ENCODE results near the gene CBARP.
A peak's percentile ranks its signal among the peaks of the same experiment; 100 is the strongest.

Gene CBARP

DNA sequence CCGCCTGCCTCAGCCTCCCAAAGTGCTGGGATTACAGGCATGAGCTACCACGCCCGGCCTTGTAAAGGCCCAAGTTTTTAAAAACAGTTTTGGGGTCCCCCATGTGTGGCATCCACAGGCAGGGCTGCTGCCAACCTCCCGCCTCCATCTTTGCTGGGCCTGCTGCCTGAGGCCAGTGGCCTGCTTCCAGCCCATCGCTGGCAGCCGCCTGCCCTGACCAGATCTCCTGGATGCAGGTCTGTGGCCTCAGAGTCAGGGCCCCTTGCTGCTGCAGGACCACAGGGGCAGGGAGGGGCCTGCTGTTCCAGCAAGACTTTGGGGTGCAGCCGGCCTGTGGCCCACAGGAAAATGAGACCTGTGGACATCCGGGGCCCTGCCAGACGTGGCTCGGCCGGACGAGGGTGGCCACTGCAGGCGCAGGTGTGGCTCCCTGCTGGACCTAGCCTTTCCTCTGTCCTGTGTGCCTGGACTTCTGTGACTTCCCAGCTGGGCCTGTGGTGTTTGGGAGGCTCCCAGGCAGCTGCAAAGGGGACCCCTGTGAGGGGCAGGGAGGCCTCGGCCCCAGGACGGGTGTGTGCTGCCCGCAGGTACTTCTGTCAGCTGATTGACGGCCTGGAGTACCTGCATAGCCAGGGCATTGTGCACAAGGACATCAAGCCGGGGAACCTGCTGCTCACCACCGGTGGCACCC, 17.9 kb downstream of the CBARP start:
- H3K9me3 ChIP-seq (ENCODE audit: control insufficient read depth, insufficient read depth, low read depth, low read length) = no peaks in the 10 kb centered on the region
- ChIA-PET POLR2A (no interaction called here), CTCF (interaction anchor here (0.9 to 1.5 kb wide), 2 partner anchors 17 to 74 kb away, joined by 3 to 5 read pairs; no protein-coding TSS in a partner anchor)
- no peak overlapping the region for H3K27ac ChIP-seq (ENCODE audit: extremely low read depth, low read depth, low read length)
- TF ChIP-seq, protein P1, sequence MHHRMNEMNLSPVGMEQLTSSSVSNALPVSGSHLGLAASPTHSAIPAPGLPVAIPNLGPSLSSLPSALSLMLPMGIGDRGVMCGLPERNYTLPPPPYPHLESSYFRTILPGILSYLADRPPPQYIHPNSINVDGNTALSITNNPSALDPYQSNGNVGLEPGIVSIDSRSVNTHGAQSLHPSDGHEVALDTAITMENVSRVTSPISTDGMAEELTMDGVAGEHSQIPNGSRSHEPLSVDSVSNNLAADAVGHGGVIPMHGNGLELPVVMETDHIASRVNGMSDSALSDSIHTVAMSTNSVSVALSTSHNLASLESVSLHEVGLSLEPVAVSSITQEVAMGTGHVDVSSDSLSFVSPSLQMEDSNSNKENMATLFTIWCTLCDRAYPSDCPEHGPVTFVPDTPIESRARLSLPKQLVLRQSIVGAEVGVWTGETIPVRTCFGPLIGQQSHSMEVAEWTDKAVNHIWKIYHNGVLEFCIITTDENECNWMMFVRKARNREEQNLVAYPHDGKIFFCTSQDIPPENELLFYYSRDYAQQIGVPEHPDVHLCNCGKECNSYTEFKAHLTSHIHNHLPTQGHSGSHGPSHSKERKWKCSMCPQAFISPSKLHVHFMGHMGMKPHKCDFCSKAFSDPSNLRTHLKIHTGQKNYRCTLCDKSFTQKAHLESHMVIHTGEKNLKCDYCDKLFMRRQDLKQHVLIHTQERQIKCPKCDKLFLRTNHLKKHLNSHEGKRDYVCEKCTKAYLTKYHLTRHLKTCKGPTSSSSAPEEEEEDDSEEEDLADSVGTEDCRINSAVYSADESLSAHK (tag by site-specific recombination; IDR thresholded peaks at IDR 0.05) = no peak
- TF ChIP-seq TRIM28 (IDR thresholded peaks at IDR 0.05; ENCODE audit: borderline replicate concordance, low read length) = no peak
- TF ChIP-seq ZNF239 (tag by site-specific recombination; IDR thresholded peaks at IDR 0.05) = no peak
- TF ChIP-seq ZNF140 (tag by site-specific recombination; IDR thresholded peaks at IDR 0.05) = no peak
- TF ChIP-seq, protein P2, sequence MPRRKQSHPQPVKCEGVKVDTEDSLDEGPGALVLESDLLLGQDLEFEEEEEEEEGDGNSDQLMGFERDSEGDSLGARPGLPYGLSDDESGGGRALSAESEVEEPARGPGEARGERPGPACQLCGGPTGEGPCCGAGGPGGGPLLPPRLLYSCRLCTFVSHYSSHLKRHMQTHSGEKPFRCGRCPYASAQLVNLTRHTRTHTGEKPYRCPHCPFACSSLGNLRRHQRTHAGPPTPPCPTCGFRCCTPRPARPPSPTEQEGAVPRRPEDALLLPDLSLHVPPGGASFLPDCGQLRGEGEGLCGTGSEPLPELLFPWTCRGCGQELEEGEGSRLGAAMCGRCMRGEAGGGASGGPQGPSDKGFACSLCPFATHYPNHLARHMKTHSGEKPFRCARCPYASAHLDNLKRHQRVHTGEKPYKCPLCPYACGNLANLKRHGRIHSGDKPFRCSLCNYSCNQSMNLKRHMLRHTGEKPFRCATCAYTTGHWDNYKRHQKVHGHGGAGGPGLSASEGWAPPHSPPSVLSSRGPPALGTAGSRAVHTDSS (tag by site-specific recombination; IDR thresholded peaks at IDR 0.05) = no peak
- TF ChIP-seq ZNF555 (tag by site-specific recombination; conservative IDR thresholded peaks at IDR 0.05) = no peak
- no peak overlapping the region for H3K4me3 ChIP-seq (ENCODE audit: low read depth, low read length)
- H3K36me3 ChIP-seq (ENCODE audit: control insufficient read depth in 2 of 2, insufficient read depth in 1 of 2, low read length in 2 of 2) = peaks cover 4 to 62% of the 10 kb centered on the region in 2 experiments; a peak in 2 of 3 replicates
- H3K4me1 ChIP-seq (ENCODE audit: control insufficient read depth, insufficient read depth, low read length) = 0 out of 2 replicates have a peak, but pooled peaks cover 2% of the 10 kb centered on the region

DNA sequence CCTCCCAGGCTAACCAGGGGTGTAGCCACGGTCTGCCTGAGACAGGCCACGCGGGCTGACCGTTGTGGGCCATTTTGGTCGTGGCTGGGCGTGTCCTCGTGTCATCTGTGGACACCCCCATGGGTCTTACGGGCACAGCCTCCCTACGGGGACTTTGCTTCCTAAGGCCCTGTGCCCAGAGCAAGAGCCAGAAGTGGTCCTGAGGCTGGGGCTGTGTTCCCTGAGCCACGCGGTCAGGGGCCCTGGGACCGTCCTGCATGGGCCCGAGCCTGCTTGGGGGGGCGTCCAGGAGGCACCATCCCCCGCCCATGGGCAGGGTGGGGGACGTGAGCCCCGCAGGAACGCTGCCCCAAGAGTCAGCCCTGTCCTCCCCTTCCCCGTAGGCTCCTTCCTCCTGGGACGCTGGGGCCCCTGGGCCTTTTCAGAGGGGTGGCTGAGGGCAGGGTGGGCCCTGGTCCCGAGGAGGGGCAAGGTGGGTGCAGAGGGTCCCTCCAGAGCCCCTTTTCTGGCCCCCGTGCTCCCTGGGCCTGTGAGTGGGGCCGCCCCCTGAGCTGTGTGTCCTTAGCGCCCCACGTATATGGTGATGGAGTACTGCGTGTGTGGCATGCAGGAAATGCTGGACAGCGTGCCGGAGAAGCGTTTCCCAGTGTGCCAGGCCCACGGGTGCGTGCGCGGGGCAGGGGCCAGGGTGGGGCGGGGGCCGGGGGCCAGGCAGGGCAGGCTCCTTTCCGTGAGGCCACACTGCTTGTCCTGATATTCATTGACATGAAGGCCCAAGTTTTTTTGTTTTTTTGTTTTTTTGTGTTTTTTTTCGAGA, 18.8 kb downstream of the CBARP start:
- H3K27ac ChIP-seq (ENCODE audit: extremely low read depth, low read depth, low read length) = no peak overlapping the region
- POLR2A ChIA-PET = interaction anchor here (0.7 kb wide), 1 partner anchor 634 kb away, joined by 7 read pairs; no protein-coding TSS in a partner anchor
- H3K9me3 ChIP-seq (ENCODE audit: control insufficient read depth, insufficient read depth, low read depth, low read length) = no peaks in the 10 kb centered on the region
- CTCF ChIA-PET = interaction anchor here (0.7 to 2.0 kb wide), 5 partner anchors 9 to 248 kb away, joined by 3 to 10 read pairs (median 3); partner anchors contain the start of gene WDR18
- H3K4me3 ChIP-seq (ENCODE audit: low read depth, low read length) = no peak overlapping the region
- TF ChIP-seq ZBTB7A (tag by site-specific recombination; IDR thresholded peaks at IDR 0.05; ENCODE audit: low read depth) = no peak
- TF ChIP-seq, protein P3, sequence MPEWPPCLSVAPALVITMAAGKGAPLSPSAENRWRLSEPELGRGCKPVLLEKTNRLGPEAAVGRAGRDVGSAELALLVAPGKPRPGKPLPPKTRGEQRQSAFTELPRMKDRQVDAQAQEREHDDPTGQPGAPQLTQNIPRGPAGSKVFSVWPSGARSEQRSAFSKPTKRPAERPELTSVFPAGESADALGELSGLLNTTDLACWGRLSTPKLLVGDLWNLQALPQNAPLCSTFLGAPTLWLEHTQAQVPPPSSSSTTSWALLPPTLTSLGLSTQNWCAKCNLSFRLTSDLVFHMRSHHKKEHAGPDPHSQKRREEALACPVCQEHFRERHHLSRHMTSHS (tag by site-specific recombination; IDR thresholded peaks at IDR 0.05) = no peak
- TF ChIP-seq, protein P4, sequence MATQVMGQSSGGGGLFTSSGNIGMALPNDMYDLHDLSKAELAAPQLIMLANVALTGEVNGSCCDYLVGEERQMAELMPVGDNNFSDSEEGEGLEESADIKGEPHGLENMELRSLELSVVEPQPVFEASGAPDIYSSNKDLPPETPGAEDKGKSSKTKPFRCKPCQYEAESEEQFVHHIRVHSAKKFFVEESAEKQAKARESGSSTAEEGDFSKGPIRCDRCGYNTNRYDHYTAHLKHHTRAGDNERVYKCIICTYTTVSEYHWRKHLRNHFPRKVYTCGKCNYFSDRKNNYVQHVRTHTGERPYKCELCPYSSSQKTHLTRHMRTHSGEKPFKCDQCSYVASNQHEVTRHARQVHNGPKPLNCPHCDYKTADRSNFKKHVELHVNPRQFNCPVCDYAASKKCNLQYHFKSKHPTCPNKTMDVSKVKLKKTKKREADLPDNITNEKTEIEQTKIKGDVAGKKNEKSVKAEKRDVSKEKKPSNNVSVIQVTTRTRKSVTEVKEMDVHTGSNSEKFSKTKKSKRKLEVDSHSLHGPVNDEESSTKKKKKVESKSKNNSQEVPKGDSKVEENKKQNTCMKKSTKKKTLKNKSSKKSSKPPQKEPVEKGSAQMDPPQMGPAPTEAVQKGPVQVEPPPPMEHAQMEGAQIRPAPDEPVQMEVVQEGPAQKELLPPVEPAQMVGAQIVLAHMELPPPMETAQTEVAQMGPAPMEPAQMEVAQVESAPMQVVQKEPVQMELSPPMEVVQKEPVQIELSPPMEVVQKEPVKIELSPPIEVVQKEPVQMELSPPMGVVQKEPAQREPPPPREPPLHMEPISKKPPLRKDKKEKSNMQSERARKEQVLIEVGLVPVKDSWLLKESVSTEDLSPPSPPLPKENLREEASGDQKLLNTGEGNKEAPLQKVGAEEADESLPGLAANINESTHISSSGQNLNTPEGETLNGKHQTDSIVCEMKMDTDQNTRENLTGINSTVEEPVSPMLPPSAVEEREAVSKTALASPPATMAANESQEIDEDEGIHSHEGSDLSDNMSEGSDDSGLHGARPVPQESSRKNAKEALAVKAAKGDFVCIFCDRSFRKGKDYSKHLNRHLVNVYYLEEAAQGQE (tag by site-specific recombination; IDR thresholded peaks at IDR 0.05) = peak; percentile 73; the same call in 1 of the 2 replicates
- TF ChIP-seq, protein P5, sequence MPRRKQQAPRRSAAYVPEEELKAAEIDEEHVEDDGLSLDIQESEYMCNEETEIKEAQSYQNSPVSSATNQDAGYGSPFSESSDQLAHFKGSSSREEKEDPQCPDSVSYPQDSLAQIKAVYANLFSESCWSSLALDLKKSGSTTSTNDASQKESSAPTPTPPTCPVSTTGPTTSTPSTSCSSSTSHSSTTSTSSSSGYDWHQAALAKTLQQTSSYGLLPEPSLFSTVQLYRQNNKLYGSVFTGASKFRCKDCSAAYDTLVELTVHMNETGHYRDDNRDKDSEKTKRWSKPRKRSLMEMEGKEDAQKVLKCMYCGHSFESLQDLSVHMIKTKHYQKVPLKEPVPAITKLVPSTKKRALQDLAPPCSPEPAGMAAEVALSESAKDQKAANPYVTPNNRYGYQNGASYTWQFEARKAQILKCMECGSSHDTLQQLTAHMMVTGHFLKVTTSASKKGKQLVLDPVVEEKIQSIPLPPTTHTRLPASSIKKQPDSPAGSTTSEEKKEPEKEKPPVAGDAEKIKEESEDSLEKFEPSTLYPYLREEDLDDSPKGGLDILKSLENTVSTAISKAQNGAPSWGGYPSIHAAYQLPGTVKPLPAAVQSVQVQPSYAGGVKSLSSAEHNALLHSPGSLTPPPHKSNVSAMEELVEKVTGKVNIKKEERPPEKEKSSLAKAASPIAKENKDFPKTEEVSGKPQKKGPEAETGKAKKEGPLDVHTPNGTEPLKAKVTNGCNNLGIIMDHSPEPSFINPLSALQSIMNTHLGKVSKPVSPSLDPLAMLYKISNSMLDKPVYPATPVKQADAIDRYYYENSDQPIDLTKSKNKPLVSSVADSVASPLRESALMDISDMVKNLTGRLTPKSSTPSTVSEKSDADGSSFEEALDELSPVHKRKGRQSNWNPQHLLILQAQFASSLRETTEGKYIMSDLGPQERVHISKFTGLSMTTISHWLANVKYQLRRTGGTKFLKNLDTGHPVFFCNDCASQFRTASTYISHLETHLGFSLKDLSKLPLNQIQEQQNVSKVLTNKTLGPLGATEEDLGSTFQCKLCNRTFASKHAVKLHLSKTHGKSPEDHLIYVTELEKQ (tag by site-specific recombination; IDR thresholded peaks at IDR 0.05; ENCODE audit: borderline replicate concordance) = no peak
- TF ChIP-seq ZNF211 (tag by site-specific recombination; IDR thresholded peaks at IDR 0.05; ENCODE audit: low read depth) = no peak
- TF ChIP-seq KLF9 (tag by site-specific recombination; IDR thresholded peaks at IDR 0.05; ENCODE audit: low read depth) = no peak
- peaks cover 6% of the 10 kb centered on the region; the same call in 1 of the 2 replicates for H3K4me1 ChIP-seq (ENCODE audit: control insufficient read depth, insufficient read depth, low read length)
- H3K36me3 ChIP-seq (ENCODE audit: control insufficient read depth in 2 of 2, insufficient read depth in 1 of 2, low read length in 2 of 2) = peaks cover 4 to 60% of the 10 kb centered on the region in 2 experiments; a peak in 2 of 3 replicates

All from HEK293 (cell line).